Measurements from ENCODE around the gene DTL. TPM values are rescaled to one million over a fixed set of nuclear protein-coding genes. Genes with fewer than 3 reads are reported as not detected.

Gene DTL
- total and polyA plus RNA-seq, 2 of the 13 experiments (the other 11 are each of a cell fraction or from before 2014, with no cell fraction given), result 10.4 to 32.8 TPM

- TF ChIP-seq ZNF800 (CRISPR knock-in tag; IDR thresholded peaks at IDR 0.05), result no peak
- TF ChIP-seq, protein P1, sequence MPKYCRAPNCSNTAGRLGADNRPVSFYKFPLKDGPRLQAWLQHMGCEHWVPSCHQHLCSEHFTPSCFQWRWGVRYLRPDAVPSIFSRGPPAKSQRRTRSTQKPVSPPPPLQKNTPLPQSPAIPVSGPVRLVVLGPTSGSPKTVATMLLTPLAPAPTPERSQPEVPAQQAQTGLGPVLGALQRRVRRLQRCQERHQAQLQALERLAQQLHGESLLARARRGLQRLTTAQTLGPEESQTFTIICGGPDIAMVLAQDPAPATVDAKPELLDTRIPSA (CRISPR knock-in tag; IDR thresholded peaks at IDR 0.05; ENCODE audit: borderline replicate concordance), result 0 out of 2 replicates have a peak, but pooled peaks have one; percentile 63
- TF ChIP-seq SRSF9 (IDR thresholded peaks at IDR 0.05; ENCODE audit: borderline replicate concordance, insufficient read depth, low read depth, low read length, poor library complexity, severe bottlenecking), result no peak
- TF ChIP-seq ZNF205 (CRISPR knock-in tag; IDR thresholded peaks at IDR 0.05), result 0 out of 2 replicates have a peak, but pooled peaks have one; percentile 14
- TF ChIP-seq JUND (CRISPR knock-in tag; IDR thresholded peaks at IDR 0.05), result no peak
- TF ChIP-seq ZNF530 (CRISPR knock-in tag; IDR thresholded peaks at IDR 0.05; ENCODE audit: low read depth), result no peak
- TF ChIP-seq, protein P2, sequence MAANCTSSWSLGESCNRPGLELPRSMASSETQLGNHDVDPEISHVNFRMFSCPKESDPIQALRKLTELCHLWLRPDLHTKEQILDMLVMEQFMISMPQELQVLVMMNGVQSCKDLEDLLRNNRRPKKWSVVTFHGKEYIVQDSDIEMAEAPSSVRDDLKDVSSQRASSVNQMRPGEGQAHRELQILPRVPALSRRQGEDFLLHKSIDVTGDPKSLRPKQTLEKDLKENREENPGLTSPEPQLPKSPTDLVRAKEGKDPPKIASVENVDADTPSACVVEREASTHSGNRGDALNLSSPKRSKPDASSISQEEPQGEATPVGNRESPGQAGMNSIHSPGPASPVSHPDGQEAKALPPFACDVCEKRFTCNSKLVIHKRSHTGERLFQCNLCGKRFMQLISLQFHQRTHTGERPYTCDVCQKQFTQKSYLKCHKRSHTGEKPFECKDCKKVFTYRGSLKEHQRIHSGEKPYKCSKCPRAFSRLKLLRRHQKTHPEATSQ (CRISPR knock-in tag; IDR thresholded peaks at IDR 0.05; ENCODE audit: borderline replicate concordance), result peak; percentile 67; the same call in 1 of the 2 replicates
- TF ChIP-seq NR2C2 (CRISPR knock-in tag; IDR thresholded peaks at IDR 0.05; ENCODE audit: borderline replicate concordance), result peak; percentile 53
- TF ChIP-seq, protein P3, sequence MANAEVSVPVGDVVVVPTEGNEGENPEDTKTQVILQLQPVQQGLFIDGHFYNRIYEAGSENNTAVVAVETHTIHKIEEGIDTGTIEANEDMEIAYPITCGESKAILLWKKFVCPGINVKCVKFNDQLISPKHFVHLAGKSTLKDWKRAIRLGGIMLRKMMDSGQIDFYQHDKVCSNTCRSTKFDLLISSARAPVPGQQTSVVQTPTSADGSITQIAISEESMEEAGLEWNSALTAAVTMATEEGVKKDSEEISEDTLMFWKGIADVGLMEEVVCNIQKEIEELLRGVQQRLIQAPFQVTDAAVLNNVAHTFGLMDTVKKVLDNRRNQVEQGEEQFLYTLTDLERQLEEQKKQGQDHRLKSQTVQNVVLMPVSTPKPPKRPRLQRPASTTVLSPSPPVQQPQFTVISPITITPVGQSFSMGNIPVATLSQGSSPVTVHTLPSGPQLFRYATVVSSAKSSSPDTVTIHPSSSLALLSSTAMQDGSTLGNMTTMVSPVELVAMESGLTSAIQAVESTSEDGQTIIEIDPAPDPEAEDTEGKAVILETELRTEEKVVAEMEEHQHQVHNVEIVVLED (CRISPR knock-in tag; IDR thresholded peaks at IDR 0.05; ENCODE audit: borderline replicate concordance), result peak; percentile 86
- TF ChIP-seq, protein P4, sequence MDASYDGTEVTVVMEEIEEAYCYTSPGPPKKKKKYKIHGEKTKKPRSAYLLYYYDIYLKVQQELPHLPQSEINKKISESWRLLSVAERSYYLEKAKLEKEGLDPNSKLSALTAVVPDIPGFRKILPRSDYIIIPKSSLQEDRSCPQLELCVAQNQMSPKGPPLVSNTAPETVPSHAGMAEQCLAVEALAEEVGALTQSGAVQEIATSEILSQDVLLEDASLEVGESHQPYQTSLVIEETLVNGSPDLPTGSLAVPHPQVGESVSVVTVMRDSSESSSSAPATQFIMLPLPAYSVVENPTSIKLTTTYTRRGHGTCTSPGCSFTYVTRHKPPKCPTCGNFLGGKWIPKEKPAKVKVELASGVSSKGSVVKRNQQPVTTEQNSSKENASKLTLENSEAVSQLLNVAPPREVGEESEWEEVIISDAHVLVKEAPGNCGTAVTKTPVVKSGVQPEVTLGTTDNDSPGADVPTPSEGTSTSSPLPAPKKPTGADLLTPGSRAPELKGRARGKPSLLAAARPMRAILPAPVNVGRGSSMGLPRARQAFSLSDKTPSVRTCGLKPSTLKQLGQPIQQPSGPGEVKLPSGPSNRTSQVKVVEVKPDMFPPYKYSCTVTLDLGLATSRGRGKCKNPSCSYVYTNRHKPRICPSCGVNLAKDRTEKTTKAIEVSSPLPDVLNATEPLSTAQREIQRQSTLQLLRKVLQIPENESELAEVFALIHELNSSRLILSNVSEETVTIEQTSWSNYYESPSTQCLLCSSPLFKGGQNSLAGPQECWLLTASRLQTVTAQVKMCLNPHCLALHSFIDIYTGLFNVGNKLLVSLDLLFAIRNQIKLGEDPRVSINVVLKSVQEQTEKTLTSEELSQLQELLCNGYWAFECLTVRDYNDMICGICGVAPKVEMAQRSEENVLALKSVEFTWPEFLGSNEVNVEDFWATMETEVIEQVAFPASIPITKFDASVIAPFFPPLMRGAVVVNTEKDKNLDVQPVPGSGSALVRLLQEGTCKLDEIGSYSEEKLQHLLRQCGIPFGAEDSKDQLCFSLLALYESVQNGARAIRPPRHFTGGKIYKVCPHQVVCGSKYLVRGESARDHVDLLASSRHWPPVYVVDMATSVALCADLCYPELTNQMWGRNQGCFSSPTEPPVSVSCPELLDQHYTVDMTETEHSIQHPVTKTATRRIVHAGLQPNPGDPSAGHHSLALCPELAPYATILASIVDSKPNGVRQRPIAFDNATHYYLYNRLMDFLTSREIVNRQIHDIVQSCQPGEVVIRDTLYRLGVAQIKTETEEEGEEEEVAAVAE (CRISPR knock-in tag; IDR thresholded peaks at IDR 0.05; ENCODE audit: borderline replicate concordance), result peak; percentile 61
- peak; percentile 91 for TF ChIP-seq GATAD1 (CRISPR knock-in tag; IDR thresholded peaks at IDR 0.05)
Observed at GRCh38 chr1:212035123-212035834, at the start of gene DTL, which contains the start of gene INTS7 (continued).

Measured in HepG2 (cell line).